Mucosa of descending colon (tissue), 3 donors: ENCODE measurements around the gene UNC5CL. TPM values are rescaled to one million over a fixed set of nuclear protein-coding genes. Genes with fewer than 3 reads are reported as not detected.

ENCODE experiments used
- ATAC-seq: fragments of 200-7000 bp; cut with Tn5 transposase; one replicate; pipeline ENCODE4 v1.9.1; 2020; ENCODE audit warnings: mild to moderate bottlenecking, moderate library complexity
- DNase-seq, 3 donors: peaks; one replicate each; pipeline ENCODE4 v3.0.0-alpha.2; 2020
- H3K36me3 ChIP-seq: fragments of 200-600 bp; one replicate; pipeline ENCODE4 v1.8.0; 2021; ENCODE audit warnings: low read depth, mild to moderate bottlenecking
- H3K4me1 ChIP-seq: fragments of 200-600 bp; one replicate; pipeline ENCODE4 v1.8.0; 2021; ENCODE audit warnings: low read depth, mild to moderate bottlenecking
- H3K4me3 ChIP-seq: fragments of 200-600 bp; one replicate; pipeline ENCODE4 v1.8.0; 2021; ENCODE audit warnings: mild to moderate bottlenecking
- H3K9me3 ChIP-seq: fragments of 200-600 bp; one replicate; pipeline ENCODE4 v1.8.0; 2021; ENCODE audit warnings: mild to moderate bottlenecking
- CTCF ChIP-seq: fragments of 200-600 bp; IDR thresholded peaks from one replicate; pipeline ENCODE4 v1.8.0; 2022; ENCODE audit warnings: antibody characterized with exemption, mild to moderate bottlenecking
- intact Hi-C, 2 donors: fragments of 100-400 bp; cut with DNase I in 1 of 2; cut with micrococcal nuclease in 1 of 2; formaldehyde crosslinking; loops; one replicate each; pipeline versions ENCODE4 v1.11.0 to v1.11.1; 2022; cut with DNase I, micrococcal nuclease
- total RNA-seq, 3 donors: library from RNA; stranded (reverse); fragmentation: NEBNext Ultra II Directional in 2 of 3; extraction: Animal tissue kit (Norgen Biotek cat#: 25700) in 2 of 3; gene quantifications; one replicate each; pipeline versions ENCODE4 v1.2.1 to v1.2.4, GENCODE V29; 2021 to 2023
- donor health status: DM: no; HTN: no; CAD: no; lungs with moderate emphysema.
- donor health status: DM: no; HTN: no; CAD: no.
- donor health status: DM: no; HTN: yes; CAD: no.

UNC5CL gene
- total RNA-seq, 3 donors from 2014 or later: 3.4 to 9.7 (median 7.4) TPM

DNA sequence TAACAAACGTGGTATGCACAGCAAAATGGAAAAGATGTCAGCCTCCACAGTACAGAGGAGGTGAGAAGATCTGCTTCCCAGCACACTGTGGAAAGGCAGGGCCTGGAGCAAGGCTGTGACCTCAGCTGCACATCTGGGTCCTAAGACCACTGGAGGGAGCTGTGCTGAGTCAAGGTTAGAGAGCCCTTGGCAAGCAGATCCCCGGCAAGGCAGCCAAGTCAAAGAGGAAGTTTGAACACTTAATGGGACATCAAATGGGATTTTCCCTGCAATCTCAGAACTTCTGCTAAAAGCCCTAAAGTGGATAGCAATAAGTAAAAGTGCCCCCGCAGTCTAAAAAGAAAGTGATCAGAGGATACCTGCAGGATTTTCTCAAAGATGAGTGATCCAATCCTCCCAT lies 39.5 kb downstream of the UNC5CL start:
- TF ChIP-seq CTCF: no peak
- intact Hi-C loops: no loop called here
- peaks cover 9% of the 10 kb centered on the region for H3K4me1 ChIP-seq
- H3K9me3 ChIP-seq: no peaks in the 10 kb centered on the region
- no peak overlapping the region for H3K4me3 ChIP-seq
- H3K36me3 ChIP-seq: no peaks in the 10 kb centered on the region
- DNase-seq (peak in 2 of 3 donors; percentile 58 to 61), ATAC-seq (peak; percentile 68)

DNA sequence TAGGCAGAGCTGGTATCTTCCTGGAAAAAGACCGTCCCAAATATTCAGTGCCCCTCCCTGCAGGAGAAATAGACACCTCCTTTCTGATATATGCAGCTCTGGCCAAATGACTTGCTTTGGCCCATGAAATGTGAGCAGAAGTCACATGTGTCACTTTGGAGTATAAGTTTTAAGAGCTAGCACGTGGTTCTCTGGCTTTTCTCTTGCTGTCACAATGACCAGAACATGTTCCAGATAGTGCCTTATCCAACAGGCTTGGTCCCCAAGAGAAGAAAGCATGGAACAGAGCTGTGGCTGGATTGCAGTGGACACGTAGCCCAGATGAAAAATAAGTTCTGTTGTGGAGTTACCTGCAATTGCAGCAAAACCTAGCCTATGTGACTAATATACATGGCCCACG lies 40.4 kb downstream of the UNC5CL start:
- H3K4me3 ChIP-seq: no peak overlapping the region

GRCh38 chr6:40997234-40997957 lies 41.6 kb downstream of the UNC5CL start:
- no peak for TF ChIP-seq CTCF
- peak; percentile 80 for ATAC-seq
- no peaks in the 10 kb centered on the region for H3K36me3 ChIP-seq
- intact Hi-C loops: no loop called here
- DNase-seq: peak in 1 of 3 donors; percentile 19
- no peak overlapping the region for H3K4me3 ChIP-seq
- peaks cover 9% of the 10 kb centered on the region for H3K4me1 ChIP-seq
- H3K9me3 ChIP-seq: no peaks in the 10 kb centered on the region

More for the DNA sequence above, 40.4 kb downstream of the UNC5CL start:
- no peak for ATAC-seq
- Histone ChIP-seq H3K36me3 (no peaks in the 10 kb centered on the region), H3K4me1 (peaks cover 9% of the 10 kb centered on the region), H3K9me3 (no peaks in the 10 kb centered on the region)
- intact Hi-C loops: no loop called here
- DNase-seq: no peak
- no peak for TF ChIP-seq CTCF

- Histone ChIP-seq H3K4me1 (peaks cover 9% of the 10 kb centered on the region), H3K9me3 (no peaks in the 10 kb centered on the region), H3K4me3 (no peak overlapping the region), H3K36me3 (no peaks in the 10 kb centered on the region)
- intact Hi-C loops: no loop called here
- ATAC-seq (peak; percentile 71), DNase-seq (peak in 1 of 3 donors; percentile 9)
- no peak for TF ChIP-seq CTCF
These were observed 42.3 kb downstream of the UNC5CL start for GRCh38 chr6:40996591-40997233.

DNA sequence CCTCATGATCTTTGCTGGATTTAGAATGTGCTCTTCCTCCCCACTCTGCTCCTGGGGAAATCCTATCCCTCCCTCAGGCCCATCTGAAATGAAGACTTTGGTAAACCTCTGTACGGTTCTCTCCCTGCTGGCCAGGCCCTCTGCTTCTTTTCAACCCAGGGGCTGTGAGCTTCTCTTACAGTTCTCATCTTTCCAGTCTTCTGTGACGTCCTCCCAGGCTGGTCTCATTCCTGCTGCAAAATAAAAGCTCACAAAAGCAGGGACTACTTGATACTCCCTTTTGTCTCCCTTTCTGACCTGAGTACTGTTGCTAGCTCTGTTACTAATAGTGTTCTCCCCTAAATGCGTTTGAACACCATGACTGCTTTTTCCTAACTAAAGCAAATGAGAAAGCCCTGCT lies 46.3 kb downstream of the UNC5CL start:
- no peaks in the 10 kb centered on the region for H3K36me3 ChIP-seq
- peaks cover 9% of the 10 kb centered on the region for H3K4me1 ChIP-seq
- H3K4me3 ChIP-seq: no peak overlapping the region
- H3K9me3 ChIP-seq: no peaks in the 10 kb centered on the region
- ATAC-seq (no peak), DNase-seq (no peak)
- no peak for TF ChIP-seq CTCF
- intact Hi-C loops: no loop called here
